GM19372 (cell line): ENCODE measurements around the gene KIF26B.
"Not testable (repeated sequence)": the region's sequence is repeated elsewhere in the genome, so short reads cannot be mapped to it uniquely, and the experiment has no call there.

Source experiments
- ATAC-seq: cut with Tn5 transposase; IDR thresholded peaks from one replicate; pipeline ENCODE4 v1.9.1; 2021; ENCODE audit warnings: mild to moderate bottlenecking, low read depth, moderate library complexity; ENCODE audit not compliant: unreplicated experiment

Gene KIF26B

GRCh38 chr1:245684571-245684970, 529.8 kb downstream of the KIF26B start:
- ATAC-seq = no peak

- no peak for ATAC-seq
Measured at GRCh38 chr1:245685111-245685810, 530.5 kb downstream of the KIF26B start.

DNA sequence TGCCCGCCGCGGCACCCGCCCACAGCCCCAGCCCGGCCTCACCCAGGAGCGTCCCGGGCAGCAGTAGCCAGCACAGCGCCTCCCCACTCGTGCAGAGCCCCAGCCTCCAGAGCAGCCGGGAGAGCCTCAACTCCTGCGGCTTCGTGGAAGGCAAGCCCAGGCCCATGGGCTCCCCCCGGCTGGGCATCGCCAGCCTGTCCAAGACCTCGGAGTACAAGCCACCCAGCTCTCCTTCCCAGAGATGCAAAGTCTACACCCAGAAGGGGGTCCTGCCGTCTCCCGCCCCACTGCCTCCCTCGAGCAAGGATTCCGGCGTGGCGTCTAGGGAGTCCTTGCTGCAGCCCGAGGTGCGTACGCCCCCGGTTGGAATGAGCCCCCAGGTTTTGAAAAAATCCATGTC, 531.2 kb downstream of the KIF26B start:
- no peak for ATAC-seq

- no peak for ATAC-seq
Measured at GRCh38 chr1:245686446-245687030, 531.8 kb downstream of the KIF26B start.

DNA sequence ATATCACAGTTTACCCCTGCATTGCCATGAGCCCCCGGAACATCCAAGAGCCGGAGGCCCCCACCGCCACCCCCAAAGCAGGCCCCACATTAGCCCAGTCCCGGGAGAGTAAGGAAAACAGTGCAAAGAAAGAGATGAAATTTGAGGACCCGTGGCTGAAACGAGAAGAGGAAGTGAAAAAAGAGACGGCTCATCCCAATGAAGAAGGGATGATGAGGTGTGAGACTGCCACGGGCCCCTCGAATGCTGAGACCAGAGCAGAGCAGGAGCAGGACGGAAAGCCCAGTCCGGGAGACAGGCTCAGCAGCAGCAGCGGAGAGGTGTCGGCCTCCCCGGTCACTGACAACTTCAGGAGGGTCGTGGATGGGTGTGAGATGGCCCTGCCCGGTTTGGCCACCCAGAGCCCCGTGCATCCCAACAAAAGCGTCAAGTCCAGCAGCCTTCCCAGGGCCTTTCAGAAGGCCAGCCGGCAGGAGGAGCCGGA, 532.4 kb downstream of the KIF26B start:
- ATAC-seq = no peak

DNA sequence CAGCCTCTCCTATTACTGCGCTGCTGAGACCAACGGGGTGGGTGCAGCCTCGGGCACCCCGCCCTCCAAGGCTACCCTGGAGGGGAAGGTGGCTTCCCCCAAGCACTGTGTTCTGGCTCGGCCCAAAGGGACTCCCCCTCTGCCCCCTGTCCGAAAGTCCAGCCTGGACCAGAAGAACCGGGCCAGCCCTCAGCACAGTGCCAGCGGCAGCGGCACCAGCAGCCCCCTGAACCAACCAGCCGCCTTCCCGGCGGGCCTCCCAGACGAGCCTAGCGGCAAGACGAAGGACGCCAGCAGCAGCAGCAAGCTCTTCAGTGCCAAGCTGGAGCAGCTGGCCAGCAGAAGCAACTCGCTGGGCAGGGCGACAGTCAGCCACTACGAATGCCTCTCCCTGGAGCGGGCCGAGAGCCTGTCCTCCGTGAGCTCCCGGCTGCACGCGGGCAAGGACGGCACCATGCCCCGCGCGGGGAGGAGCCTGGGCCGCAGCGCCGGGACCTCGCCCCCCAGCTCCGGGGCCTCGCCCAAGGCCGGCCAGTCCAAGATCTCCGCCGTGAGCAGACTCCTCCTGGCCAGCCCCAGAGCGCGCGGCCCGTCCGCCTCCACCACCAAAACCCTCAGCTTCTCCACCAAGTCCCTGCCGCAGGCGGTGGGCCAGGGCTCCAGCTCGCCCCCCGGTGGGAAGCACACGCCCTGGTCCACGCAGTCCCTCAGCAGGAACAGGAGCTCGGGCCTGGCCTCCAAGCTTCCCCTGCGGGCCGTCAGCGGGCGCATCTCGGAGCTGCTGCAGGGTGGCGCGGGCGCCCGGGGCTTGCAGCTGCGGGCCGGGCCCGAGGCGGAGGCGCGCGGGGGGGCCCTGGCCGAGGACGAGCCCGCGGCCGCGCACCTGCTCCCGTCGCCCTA, 533.1 kb downstream of the KIF26B start:
- no peak for ATAC-seq

DNA sequence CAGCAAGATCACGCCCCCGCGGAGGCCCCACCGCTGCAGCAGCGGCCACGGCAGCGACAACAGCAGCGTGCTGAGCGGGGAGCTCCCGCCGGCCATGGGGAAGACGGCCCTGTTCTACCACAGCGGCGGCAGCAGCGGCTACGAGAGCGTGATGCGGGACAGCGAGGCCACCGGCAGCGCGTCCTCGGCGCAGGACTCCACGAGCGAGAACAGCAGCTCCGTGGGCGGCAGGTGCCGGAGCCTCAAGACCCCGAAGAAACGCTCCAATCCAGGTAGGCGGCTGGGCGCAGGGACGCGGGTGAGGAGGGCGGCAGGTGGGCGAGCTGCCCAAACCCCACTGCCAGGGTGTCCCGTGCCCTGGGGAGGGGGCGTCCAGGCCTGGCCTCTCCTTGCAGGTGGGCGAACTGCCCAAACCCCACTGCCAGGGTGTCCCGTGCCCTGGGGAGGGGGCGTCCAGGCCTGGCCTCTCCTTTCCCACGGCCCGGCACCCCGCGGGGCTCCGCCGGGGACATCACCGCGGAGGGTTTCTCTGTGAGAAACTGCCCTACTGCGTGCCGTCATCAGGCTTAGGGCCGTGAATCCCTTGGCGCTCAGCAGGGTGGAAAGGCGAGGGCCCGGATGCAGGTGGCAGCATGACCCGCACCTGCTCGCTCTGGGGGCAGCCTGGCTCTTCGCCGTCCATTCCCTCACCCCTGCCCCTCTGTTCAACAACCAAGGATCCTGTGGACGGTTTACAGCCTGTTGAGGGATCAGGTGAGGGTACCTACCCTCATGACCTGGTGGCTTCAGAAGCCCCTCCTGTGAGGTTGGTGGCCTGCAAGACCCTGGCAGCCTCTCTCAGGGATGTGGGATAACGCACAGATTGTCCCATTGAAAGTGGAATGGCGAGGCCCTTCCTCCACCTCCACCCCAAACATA, 534.0 kb downstream of the KIF26B start:
- ATAC-seq = no peak

DNA sequence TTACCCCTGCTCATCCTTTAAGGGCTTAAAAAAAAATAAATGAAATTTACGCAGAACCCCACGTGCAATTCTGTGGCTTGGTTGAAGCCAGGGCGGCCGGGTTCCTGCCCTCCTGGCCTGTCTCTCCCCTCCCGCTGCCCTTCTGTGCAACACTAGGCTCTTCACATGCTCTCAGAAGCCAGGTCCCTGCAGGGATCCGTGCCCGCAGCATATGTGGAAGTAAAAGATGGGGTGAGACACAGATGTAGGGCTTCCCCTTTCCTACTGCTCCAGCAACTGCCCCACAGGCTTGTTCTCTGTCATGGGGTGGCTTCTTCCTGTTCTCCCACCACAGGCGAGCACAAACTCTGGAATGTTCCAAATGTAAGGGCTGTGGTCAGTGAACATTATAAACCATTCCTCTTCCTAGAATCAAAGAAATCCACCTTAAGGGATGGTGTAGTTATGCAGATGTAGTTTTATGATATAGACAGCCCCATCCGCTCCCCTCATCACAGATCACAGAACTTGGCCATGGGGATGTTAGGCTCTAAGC, 535.4 kb downstream of the KIF26B start:
- no peak for ATAC-seq

DNA sequence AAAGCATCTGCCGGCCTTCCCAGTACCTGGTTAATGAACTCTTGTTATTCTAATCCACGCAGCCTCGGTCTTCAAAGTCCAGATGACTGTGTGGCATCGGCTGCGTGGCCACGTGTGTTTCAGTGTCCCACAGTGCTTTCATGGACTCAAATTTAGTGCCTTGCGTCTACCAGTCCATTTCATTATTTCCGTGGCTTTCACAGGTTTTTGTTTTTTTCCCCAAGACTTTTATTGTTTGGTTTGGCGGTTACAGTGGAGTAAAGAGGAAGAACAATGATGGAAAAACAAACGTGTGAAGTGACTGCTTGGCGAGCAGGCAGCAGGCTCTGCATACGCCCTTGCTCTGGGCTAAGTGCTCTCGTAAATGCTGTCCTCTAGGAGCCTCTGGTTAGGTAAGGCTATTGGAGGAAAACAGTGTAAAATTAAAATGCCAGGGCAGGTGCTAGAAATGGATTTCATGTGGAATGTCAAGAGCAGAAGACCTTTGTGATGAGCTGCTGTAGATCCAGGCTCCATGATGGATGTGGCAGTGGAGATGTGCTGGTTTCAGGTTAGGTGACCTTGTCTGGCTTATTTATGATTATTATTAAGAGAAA, 536.3 kb downstream of the KIF26B start:
- ATAC-seq = no peak

DNA sequence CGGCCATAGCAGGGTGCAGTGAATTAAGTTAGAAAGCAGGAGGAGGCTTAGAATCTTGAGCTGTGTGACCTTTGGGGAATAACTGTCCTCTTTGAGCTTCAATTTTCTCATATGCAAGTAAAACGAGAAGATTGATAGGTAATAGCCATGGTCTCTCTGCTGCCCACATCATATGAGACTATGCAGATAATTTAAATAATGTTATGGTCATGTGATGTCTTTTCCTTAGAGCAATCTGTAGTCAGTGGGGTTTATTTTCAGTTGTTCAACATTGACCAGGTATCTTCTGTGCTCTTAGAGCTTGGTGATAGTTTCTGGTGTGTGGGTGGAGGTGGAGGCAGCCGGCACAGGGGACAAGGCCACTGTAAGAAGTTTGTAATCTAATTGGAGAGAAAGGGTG, 537.1 kb downstream of the KIF26B start:
- ATAC-seq = no peak

DNA sequence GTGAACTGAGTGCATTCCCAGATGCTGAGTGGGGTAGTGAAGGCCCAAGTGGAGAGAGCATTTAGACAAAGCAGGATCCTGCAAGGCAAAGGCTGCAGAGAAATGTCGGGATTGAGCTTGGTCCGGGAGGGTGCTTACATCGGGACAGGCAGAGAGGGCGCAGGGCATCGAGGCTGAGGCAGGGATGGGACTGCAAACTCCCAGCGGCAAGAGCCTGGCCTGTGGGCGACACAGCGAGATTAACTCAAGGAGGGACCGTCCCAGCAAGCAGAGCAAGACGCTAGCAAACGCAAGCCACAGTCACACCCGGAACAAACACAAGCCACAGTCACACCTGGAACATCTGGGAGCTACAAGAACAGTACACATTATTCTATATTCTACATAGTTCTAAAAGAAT, 537.5 kb downstream of the KIF26B start:
- ATAC-seq = no peak

DNA sequence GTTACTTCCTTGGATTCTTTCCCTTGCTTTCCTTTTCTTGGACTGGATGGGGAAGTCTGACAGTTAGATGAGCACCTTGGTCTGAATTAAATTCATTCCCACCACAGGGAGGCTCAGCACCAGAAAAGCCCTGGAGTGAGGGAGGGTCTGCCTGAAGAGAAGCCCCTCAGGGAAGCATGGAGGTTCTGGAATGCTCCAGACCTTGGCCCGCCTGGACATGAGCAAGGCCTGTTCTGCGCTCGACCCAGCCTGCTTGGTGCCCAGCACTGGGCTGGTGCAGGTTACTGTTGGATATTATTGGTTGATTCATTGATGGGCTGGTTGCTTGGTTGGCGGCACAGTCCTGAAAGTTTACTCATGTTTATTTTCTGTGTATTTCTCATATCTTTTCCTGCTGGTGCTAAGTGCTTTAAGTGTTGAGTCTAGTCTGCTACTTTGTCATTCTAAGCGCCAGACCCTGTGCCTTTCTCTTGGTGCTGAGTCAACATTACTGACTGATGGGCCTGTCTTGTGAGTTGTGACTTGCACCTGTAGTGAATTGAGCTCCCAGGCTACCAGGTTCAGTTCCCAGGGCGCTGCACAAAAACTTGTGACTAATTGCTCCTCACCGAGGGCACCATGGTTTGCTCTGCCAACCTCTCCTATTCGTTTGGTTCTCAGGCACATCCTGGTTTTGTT, 538.5 kb downstream of the KIF26B start:
- ATAC-seq = no peak

DNA sequence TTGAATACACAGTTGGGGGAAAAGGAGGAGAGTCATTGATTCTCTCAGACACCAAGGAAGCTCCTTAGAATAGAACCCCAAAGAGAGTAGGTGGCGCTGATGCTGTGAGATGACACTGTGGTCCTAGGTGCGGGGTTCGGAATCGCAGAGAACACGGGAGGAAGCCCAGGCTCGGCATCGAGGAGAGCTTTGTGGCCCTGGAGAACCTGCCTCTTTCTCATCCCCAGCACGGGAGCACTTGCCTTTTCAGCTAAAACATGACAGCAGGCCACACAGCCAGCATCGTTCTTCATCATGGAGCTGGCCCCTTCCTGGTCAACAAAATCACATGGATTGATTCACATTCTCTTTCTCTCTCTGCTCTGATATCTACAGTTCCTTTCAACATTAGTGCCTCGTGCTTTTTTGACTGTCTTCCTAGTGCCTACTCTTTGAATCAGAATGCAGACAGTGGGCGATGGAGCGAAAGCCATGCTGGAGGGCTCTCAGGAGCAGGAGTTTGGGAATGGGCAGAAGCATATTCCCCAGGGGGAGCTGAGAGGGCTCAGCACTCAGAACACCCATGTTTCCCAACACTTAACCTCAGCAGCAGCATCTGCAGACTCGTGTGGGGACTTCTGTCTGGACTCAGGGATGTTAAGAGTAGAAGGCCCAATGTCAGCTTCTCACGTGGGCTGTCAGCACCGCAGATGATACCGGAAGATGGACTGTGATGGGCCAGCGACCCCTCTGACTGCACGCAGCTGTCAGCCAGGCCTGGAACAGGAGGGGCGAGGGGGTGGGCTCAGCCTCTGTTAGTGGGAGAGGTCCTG, 539.4 kb downstream of the KIF26B start:
- no peak for ATAC-seq

DNA sequence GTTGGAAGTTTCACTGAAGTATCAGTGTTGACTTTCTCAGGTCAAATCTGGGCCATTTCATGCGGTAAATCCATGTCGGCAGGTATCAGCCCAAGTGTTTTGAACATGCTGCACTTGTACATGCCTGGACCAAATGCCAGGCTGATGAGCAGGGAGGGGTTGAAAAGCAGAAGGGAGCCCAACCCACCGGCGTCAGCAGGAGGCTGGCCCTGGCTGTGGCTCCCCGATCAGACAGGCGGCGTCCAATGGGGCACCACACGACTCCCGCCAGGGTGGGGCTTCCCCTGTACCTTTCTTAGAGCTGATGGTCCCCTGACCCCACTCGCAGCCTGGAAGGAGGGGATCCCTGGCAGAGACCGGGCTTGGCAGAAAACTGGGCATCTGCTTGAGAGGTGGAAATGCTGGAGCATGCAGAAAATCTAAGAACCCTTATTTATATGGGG, 540.0 kb downstream of the KIF26B start:
- ATAC-seq = no peak

DNA sequence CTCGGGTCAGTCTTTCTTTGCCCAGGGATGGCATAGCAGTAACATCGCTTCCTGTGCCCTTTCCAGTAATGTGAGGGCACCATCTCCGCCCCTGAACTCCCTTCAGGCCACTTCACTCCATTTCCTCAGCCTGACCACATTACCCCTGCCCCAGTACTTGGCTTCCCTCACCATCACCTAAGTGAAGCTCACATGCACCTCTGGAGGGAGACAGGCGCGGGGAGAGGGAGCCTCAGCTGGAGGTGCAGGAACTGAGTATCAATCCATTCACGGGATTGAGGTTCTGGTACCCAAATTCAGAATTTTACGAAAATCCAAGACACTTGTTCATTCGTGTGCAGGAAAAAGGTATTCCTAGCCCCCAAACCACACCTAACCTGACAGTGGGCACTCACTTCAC, 540.4 kb downstream of the KIF26B start:
- ATAC-seq = no peak

DNA sequence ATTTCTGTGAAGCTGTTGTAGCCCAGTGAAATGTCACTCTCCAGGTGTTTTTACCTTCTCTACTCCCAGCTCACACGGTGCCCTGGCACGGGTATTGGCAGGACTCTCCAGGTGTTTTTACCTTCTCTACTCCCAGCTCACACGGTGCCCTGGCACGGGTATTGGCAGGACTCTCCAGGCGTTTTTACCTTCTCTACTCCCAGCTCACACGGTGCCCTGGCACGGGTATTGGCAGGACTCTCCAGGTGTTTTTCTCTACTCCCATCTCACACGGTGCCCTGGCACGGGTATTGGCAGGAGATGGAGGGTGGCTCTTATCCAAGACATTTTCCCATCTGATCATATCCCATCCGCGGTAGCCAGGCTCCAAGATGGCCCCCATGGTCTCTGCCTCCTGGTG, 540.9 kb downstream of the KIF26B start:
- not testable (repeated sequence) for ATAC-seq

GRCh38 chr1:245698116-245698515, 543.3 kb downstream of the KIF26B start:
- ATAC-seq = no peak

- no peak for ATAC-seq
Measured at GRCh38 chr1:245698860-245699259, 544.1 kb downstream of the KIF26B start.
